ENCODE measurements around the gene SYNE1.

- no peak for TF ChIP-seq POLR2A (IDR thresholded peaks at IDR 0.05; ENCODE audit: low read length)
- no peak for TF ChIP-seq GATA1 (IDR thresholded peaks at IDR 0.05; ENCODE audit: low read depth, low read length)
Observed at GRCh38 chr6:152355166-152355565, 282.0 kb downstream of the SYNE1 start.

Measured in erythroblast (primary cell).